H1 (cell line): ENCODE results near the gene JMJD1C. TPM values are rescaled to one million over a fixed set of nuclear protein-coding genes. Genes with fewer than 3 reads are reported as not detected.

Experiments
- CTCF ChIA-PET: fragments of 300-600 bp; sonication (Branson Sonifier 250); formaldehyde crosslinking; loops from one replicate; lab custom pipeline; 2021; ENCODE audit not compliant: partially characterized antibody; lab: Charles Lee
- POLR2A ChIA-PET: fragments of 300-600 bp; sonication (Branson Sonifier 250); formaldehyde crosslinking; loops from one replicate; lab custom pipeline; 2021; ENCODE audit warnings: inconsistent platforms; ENCODE audit not compliant: partially characterized antibody; lab: Charles Lee
- DNase-seq, 2 experiments: peaks; one replicate each; pipeline versions ENCODE4 v3.0.0 to v3.0.0-alpha.2; 2010 to 2022; ENCODE audit warnings: low spot score in 2 of 2, low read depth in 1 of 2, mixed read lengths in 1 of 2
- FAIRE-seq: peaks from 2 replicates; lab custom pipeline; 2011; peaks lifted over from hg19 to GRCh38; lab: Jason Lieb, UNC
- H2AFZ ChIP-seq: 2 replicates; pipeline ENCODE4 v1.8.1; 2012; ENCODE audit warnings: low read length, inconsistent platforms
- H2AK5ac ChIP-seq: 2 replicates; pipeline ENCODE4 v1.6.1; 2013; ENCODE audit warnings: low read depth, low read length
- H2BK120ac ChIP-seq: replicated peaks from 2 replicates; pipeline ENCODE3; 2013; ENCODE audit warnings: low read depth, low read length, inconsistent platforms
- H2BK12ac ChIP-seq: 2 replicates; pipeline ENCODE4 v1.6.1; 2013; ENCODE audit warnings: low read depth, low read length
- H2BK15ac ChIP-seq: 2 replicates; pipeline ENCODE4 v1.6.1; 2013; ENCODE audit warnings: low read length
- H2BK20ac ChIP-seq: 2 replicates; pipeline ENCODE4 v1.6.1; 2013; ENCODE audit warnings: low read length
- H2BK5ac ChIP-seq: 2 replicates; pipeline ENCODE4 v1.6.1; 2013; ENCODE audit warnings: low read depth, low read length
- H3K14ac ChIP-seq: 2 replicates; pipeline ENCODE4 v1.6.1; 2013; ENCODE audit warnings: inconsistent platforms; ENCODE audit not compliant: insufficient read length
- H3K18ac ChIP-seq: 2 replicates; pipeline ENCODE4 v1.6.1; 2013; ENCODE audit warnings: low read length; ENCODE audit errors: extremely low read depth
- H3K23ac ChIP-seq: 2 replicates; pipeline ENCODE4 v1.6.1; 2013; ENCODE audit warnings: inconsistent platforms; ENCODE audit not compliant: insufficient read length
- H3K23me2 ChIP-seq: 2 replicates; pipeline ENCODE4 v1.6.1; 2013; ENCODE audit warnings: low read depth, low read length
- H3K27ac ChIP-seq: 2 replicates; pipeline ENCODE4 v1.6.1; 2011; ENCODE audit warnings: low read depth, low read length, inconsistent platforms
- H3K27me3 ChIP-seq, 4 experiments: replicated peaks in 1 of 4; 1 replicate in 1 of 4; 2 replicates in 3 of 4; pipeline versions ENCODE4 v1.6.1 to v1.8.1; 2011 to 2013; ENCODE audit warnings: low read length in 3 of 4, mild to moderate bottlenecking in 3 of 4, inconsistent platforms in 2 of 4, mixed read lengths in 2 of 4, moderate library complexity in 1 of 4; ENCODE audit not compliant: control insufficient read depth in 3 of 4, insufficient read depth in 3 of 4; ENCODE audit errors: extremely low read depth in 1 of 4
- H3K36me3 ChIP-seq, 4 experiments: 2 replicates each; pipeline versions ENCODE4 v1.6.1 to v1.8.1; 2011 to 2013; ENCODE audit warnings: mild to moderate bottlenecking in 4 of 4, low read length in 3 of 4, moderate library complexity in 2 of 4, control low read depth in 1 of 4, inconsistent platforms in 1 of 4; ENCODE audit not compliant: insufficient read depth in 4 of 4, control insufficient read depth in 2 of 4
- H3K4ac ChIP-seq: replicated peaks from 2 replicates; pipeline ENCODE3; 2013; ENCODE audit warnings: low read length, low read depth, mixed read lengths, inconsistent platforms; ENCODE audit not compliant: insufficient read length
- H3K4me1 ChIP-seq, 4 experiments: replicated peaks in 1 of 4; 1 replicate in 1 of 4; 2 replicates in 3 of 4; pipeline versions ENCODE4 v1.6.1 to v1.8.1; 2011 to 2013; ENCODE audit warnings: low read length in 3 of 4, inconsistent platforms in 2 of 4, mixed read lengths in 1 of 4; ENCODE audit not compliant: insufficient read depth in 4 of 4, control insufficient read depth in 3 of 4
- H3K4me2 ChIP-seq, 2 experiments: 2 replicates each; pipeline versions ENCODE4 v1.6.1 to v1.8.1; 2011 to 2013; ENCODE audit warnings: low read depth in 2 of 2, low read length in 2 of 2, control low read depth in 1 of 2, inconsistent platforms in 1 of 2, mild to moderate bottlenecking in 1 of 2; ENCODE audit not compliant: insufficient read depth in 1 of 2
- H3K4me3 ChIP-seq, 4 experiments: fragments of 200-600, 300-600 bp in 1 of 4; sonication (generic), shearing (Covaris generic), sonication (Bioruptor Twin) in 1 of 4; 2 replicates each; pipeline versions ENCODE4 v1.5.1 to v1.8.1; 2011 to 2016; ENCODE audit warnings: low read length in 4 of 4, low read depth in 3 of 4, control low read depth in 2 of 4, inconsistent platforms in 2 of 4, mild to moderate bottlenecking in 2 of 4, mixed read lengths in 1 of 4, moderate library complexity in 1 of 4; ENCODE audit not compliant: insufficient read depth in 2 of 4; ENCODE audit errors: extremely low read depth in 1 of 4
- H3K56ac ChIP-seq: replicated peaks from 2 replicates; pipeline ENCODE3; 2013; ENCODE audit warnings: low read depth, mild to moderate bottlenecking, mixed read lengths, low read length, inconsistent platforms; ENCODE audit not compliant: insufficient read length
- H3K79me1 ChIP-seq: 2 replicates; pipeline ENCODE4 v1.6.1; 2013; ENCODE audit warnings: low read depth, low read length, control low read depth
- H3K79me2 ChIP-seq, 2 experiments: 2 replicates each; pipeline versions ENCODE4 v1.6.1 to v1.8.1; 2012 to 2013; ENCODE audit warnings: low read length in 2 of 2, mild to moderate bottlenecking in 2 of 2, inconsistent platforms in 1 of 2; ENCODE audit not compliant: insufficient read depth in 2 of 2, control insufficient read depth in 1 of 2
- H3K9ac ChIP-seq, 4 experiments: replicated peaks in 1 of 4; 1 replicate in 1 of 4; 2 replicates in 3 of 4; pipeline versions ENCODE4 v1.6.1 to v1.8.1; 2011 to 2013; ENCODE audit warnings: low read depth in 3 of 4, low read length in 3 of 4, control low read depth in 2 of 4, mild to moderate bottlenecking in 2 of 4, moderate library complexity in 2 of 4, inconsistent platforms in 1 of 4; ENCODE audit errors: extremely low read depth in 1 of 4
- H3K9me3 ChIP-seq, 2 experiments: 2 replicates each; pipeline versions ENCODE4 v1.6.1 to v1.8.1; 2012 to 2013; ENCODE audit warnings: mild to moderate bottlenecking in 2 of 2, moderate library complexity in 2 of 2, control low read depth in 1 of 2, inconsistent platforms in 1 of 2, low read depth in 1 of 2, low read length in 1 of 2, mixed read lengths in 1 of 2; ENCODE audit not compliant: insufficient read depth in 2 of 2
- H4K20me1 ChIP-seq, 2 experiments: replicated peaks in 1 of 2; 2 replicates each; pipeline versions ENCODE3 to v1.8.1; 2011 to 2013; ENCODE audit warnings: inconsistent platforms in 2 of 2, low read length in 2 of 2, mild to moderate bottlenecking in 1 of 2; ENCODE audit not compliant: insufficient read depth in 2 of 2, control insufficient read depth in 1 of 2
- H4K5ac ChIP-seq: 2 replicates; pipeline ENCODE4 v1.6.1; 2013; ENCODE audit warnings: low read length, low read depth, mixed read lengths, inconsistent platforms; ENCODE audit not compliant: insufficient read length
- H4K8ac ChIP-seq: 2 replicates; pipeline ENCODE4 v1.8.0; 2013; ENCODE audit warnings: mild to moderate bottlenecking, moderate library complexity, low read length, inconsistent platforms; ENCODE audit not compliant: insufficient read depth; ENCODE audit errors: extremely low read depth
- H4K91ac ChIP-seq: replicated peaks from 2 replicates; pipeline ENCODE3; 2013; ENCODE audit warnings: low read length, mixed read lengths, inconsistent platforms; ENCODE audit not compliant: insufficient read length
- BRCA1 ChIP-seq: IDR thresholded peaks from 2 replicates; pipeline ENCODE4 v1.6.1; 2012; ENCODE audit warnings: low read depth, low read length, improper control_type of control experiment
- EGR1 ChIP-seq: IDR thresholded peaks from 2 replicates; pipeline ENCODE4 v1.6.1; 2011; ENCODE audit warnings: low read depth, low read length, borderline replicate concordance
- FOSL1 ChIP-seq: IDR thresholded peaks from 2 replicates; pipeline ENCODE4 v1.6.1; 2011; ENCODE audit warnings: mild to moderate bottlenecking, low read depth, low read length, moderate library complexity; ENCODE audit not compliant: insufficient read depth
- GABPA ChIP-seq: IDR thresholded peaks from 2 replicates; pipeline ENCODE4 v1.6.1; 2011; ENCODE audit warnings: mild to moderate bottlenecking, low read length, moderate library complexity, borderline replicate concordance; ENCODE audit not compliant: insufficient read depth
- JUND ChIP-seq: IDR thresholded peaks from 2 replicates; pipeline ENCODE4 v1.6.1; 2011; ENCODE audit warnings: mild to moderate bottlenecking, improper control_type of control experiment, low read length
- KDM1A ChIP-seq: fragments of 200-600, 300-600 bp; sonication (generic); IDR thresholded peaks from 2 replicates; pipeline ENCODE4 v1.7.1; 2016; ENCODE audit warnings: mild to moderate bottlenecking, low read length, borderline replicate concordance
- POLR2AphosphoS5 ChIP-seq: IDR thresholded peaks from 2 replicates; pipeline ENCODE4 v1.6.1; 2011; ENCODE audit warnings: low read depth, low read length
- RBBP5 ChIP-seq: IDR thresholded peaks from 2 replicates; pipeline ENCODE4 v1.7.1; 2012; ENCODE audit warnings: low read depth, mild to moderate bottlenecking, inconsistent platforms, low read length, moderate library complexity, borderline replicate concordance
- SP2 ChIP-seq: IDR thresholded peaks from 2 replicates; pipeline ENCODE4 v1.6.1; 2012; ENCODE audit warnings: mild to moderate bottlenecking, low read length, inconsistent platforms
- SRF ChIP-seq: IDR thresholded peaks from 2 replicates; pipeline ENCODE4 v1.6.1; 2011; ENCODE audit warnings: mild to moderate bottlenecking, low read depth, low read length, moderate library complexity
- YY1 ChIP-seq: IDR thresholded peaks from 2 replicates; pipeline ENCODE4 v1.6.1; 2011; ENCODE audit warnings: low read depth, mild to moderate bottlenecking, low read length
- ZNF274 ChIP-seq: IDR thresholded peaks from 2 replicates; pipeline ENCODE4 v1.7.0; 2012; ENCODE audit warnings: low read length, borderline replicate concordance; ENCODE audit errors: extremely low read depth
- WGBS, 2 experiments: shearing (Covaris generic) in 1 of 2; methylation state at CpG; one replicate each; pipeline versions ENCODE4 v1.1.6 to v1.1.7; 2013 to 2015; ENCODE audit warnings: low lambda C conversion rate in 2 of 2, mixed read lengths in 2 of 2, inconsistent platforms in 1 of 2, low coverage in 1 of 2, missing lambda C conversion rate in 1 of 2; ENCODE audit not compliant: insufficient replicate concordance in 2 of 2, insufficient coverage in 1 of 2, insufficient read length in 1 of 2; ENCODE audit errors: extremely low coverage in 1 of 2, missing lambda C conversion rate in 1 of 2; 5-methylcytosine and 5-hydroxymethylcytosine counted together
- polyA plus RNA-seq, 7 experiments: library from polyadenylated mRNA; depleted of rRNA in 3 of 7; stranded (reverse) in 5 of 7; unstranded in 2 of 7; fragments of >200 nt in 5 of 7; fragments of 200-250 nt in 2 of 7; gene quantifications; 1 replicate in 5 of 7; 2 replicates in 1 of 7; 4 replicates in 1 of 7; pipeline versions ENCODE4 v1.2.1 to v1.2.3, GENCODE V29; 2011 to 2013; ENCODE audit warnings: missing spikeins in 2 of 7, mixed read lengths in 2 of 7
- total RNA-seq: library from RNA; stranded (reverse); fragmentation: NEBNext Ultra II Directional; extraction: Animal tissue kit (Norgen Biotek cat#: 25700); gene quantifications from 2 replicates; pipeline ENCODE4 v1.2.1, GENCODE V29; 2021

JMJD1C gene
- total and polyA plus RNA-seq, 2 of the 8 experiments (the other 6 are each of a cell fraction or from before 2014, with no cell fraction given), result 54.5 to 210 TPM

DNA sequence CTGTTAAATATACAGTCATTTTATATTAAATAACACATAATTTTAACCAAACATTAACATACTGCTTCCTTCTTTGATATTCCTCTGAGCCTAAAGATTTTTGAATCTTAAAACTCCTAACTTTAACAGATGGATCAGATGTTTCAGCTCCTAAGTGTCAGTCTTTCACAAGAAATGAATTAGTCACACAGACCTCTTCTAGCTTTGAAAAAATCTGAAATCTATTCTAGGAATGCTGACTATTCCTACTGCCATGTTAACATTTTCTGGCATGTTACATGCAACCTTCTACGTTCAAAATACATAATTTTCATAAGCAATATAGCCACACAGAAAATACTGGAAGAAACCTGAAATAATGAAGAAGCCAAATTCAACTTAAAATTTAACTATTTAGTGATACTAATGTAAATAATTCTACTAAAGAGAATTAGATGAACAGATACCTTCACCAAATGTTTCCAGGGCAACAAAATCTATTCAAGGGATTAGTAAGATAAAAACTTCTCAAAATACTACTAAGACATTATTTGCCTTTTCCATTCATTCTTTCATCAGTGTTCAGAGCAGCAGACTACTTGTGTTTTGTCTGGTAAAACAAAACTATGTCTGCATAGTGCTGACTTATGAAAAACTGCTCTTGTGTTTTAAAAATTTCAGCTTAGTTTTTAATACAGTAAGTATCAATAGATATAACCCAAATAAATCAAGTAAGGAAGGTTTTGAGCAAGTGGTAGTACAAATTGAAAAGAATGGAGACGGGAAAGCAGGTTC is 9.2 kb downstream of the JMJD1C start:
- no peak overlapping the region for H3K4me3 ChIP-seq
- H2AFZ ChIP-seq, result no peak overlapping the region
- no peak overlapping the region for H3K27ac ChIP-seq
- H3K56ac ChIP-seq, result no peak overlapping the region
- H4K91ac ChIP-seq, result no peak overlapping the region
- ChIA-PET CTCF (interaction anchor here (1.3 kb wide), 1 partner anchor 66 kb away, joined by 3 read pairs; no protein-coding TSS in a partner anchor), POLR2A (interaction anchor here (0.5 kb wide), 1 partner anchor 28 kb away, joined by 4 read pairs; no protein-coding TSS in a partner anchor)
- H2BK15ac ChIP-seq, result no peak overlapping the region
- H4K8ac ChIP-seq, result no peak overlapping the region
- H3K9ac ChIP-seq, result no peak overlapping the region
- H2BK12ac ChIP-seq, result no peak overlapping the region
- FAIRE-seq, result no peak
- no peak overlapping the region for H4K5ac ChIP-seq
- H3K23me2 ChIP-seq, result no peaks in the 10 kb centered on the region
- H3K79me1 ChIP-seq, result peaks cover 2% of the 10 kb centered on the region; the same call in 1 of the 2 replicates
- peaks cover 0 to 88% of the 10 kb centered on the region in 2 experiments; a peak in 3 of 4 replicates for H3K79me2 ChIP-seq
- H3K36me3 ChIP-seq, result no peaks in the 10 kb centered on the region
- 0 out of 7 replicates have a peak, but pooled peaks cover 0 to 3% (median 0%) of the 10 kb centered on the region in 4 experiments for H3K4me1 ChIP-seq
- 77% methylated on average over 2 of the region's 2 CpGs; no CpG with 5 or more reads in 1 of the 2 experiments for WGBS, 2 experiments
- no peak overlapping the region for H2BK120ac ChIP-seq
- no peak overlapping the region for H3K18ac ChIP-seq
- no peak overlapping the region for H3K14ac ChIP-seq
- no peak overlapping the region for H2AK5ac ChIP-seq
- no peak for DNase-seq
- TF ChIP-seq SRF (no peak), ZNF274 (no peak), KDM1A (no peak), FOSL1 (no peak), BRCA1 (no peak), YY1 (no peak), POLR2AphosphoS5 (no peak), EGR1 (no peak), RBBP5 (no peak), JUND (no peak), SP2 (no peak), GABPA (no peak)
- no peaks in the 10 kb centered on the region for H3K27me3 ChIP-seq
- H2BK20ac ChIP-seq, result no peak overlapping the region
- H3K4ac ChIP-seq, result no peak overlapping the region
- no peak overlapping the region for H2BK5ac ChIP-seq
- H4K20me1 ChIP-seq, result peaks cover 2 to 4% of the 10 kb centered on the region in 2 experiments
- H3K9me3 ChIP-seq, result no peaks in the 10 kb centered on the region
- H3K23ac ChIP-seq, result no peak overlapping the region
- H3K4me2 ChIP-seq, result no peak overlapping the region
